Adipose tissue (tissue), 3 donors: ENCODE results near the gene AURKB. TPM values are rescaled to one million over a fixed set of nuclear protein-coding genes. Genes with fewer than 3 reads are reported as not detected.
"Not testable (repeated sequence)": the region's sequence is repeated elsewhere in the genome, so short reads cannot be mapped to it uniquely, and the experiment has no call there.

Experiments used
- H3K27ac ChIP-seq: one replicate; pipeline ENCODE4 v1.5.1; 2013; ENCODE audit warnings: low read depth, low read length
- WGBS, 3 donors: extraction: QIAGEN DNeasy Blood & Tissue Kit; methylation state at CpG; one replicate each; pipeline ENCODE4 v1.1.7; 2013; 5-methylcytosine and 5-hydroxymethylcytosine counted together
- polyA plus RNA-seq, 3 donors: library from polyadenylated mRNA; stranded (reverse); fragments of 200-250 nt; gene quantifications; one replicate each; pipeline ENCODE4 v1.2.3, GENCODE V29; 2013
- donor health status: healthy with polysubstance abuse.
- donor health status: Bipolar disorder and iron deficiency.
- donor health status: healthy.

Gene AURKB
- polyA plus RNA-seq, 3 donors, result 0.52 to 2.5 (median 0.56) TPM

DNA sequence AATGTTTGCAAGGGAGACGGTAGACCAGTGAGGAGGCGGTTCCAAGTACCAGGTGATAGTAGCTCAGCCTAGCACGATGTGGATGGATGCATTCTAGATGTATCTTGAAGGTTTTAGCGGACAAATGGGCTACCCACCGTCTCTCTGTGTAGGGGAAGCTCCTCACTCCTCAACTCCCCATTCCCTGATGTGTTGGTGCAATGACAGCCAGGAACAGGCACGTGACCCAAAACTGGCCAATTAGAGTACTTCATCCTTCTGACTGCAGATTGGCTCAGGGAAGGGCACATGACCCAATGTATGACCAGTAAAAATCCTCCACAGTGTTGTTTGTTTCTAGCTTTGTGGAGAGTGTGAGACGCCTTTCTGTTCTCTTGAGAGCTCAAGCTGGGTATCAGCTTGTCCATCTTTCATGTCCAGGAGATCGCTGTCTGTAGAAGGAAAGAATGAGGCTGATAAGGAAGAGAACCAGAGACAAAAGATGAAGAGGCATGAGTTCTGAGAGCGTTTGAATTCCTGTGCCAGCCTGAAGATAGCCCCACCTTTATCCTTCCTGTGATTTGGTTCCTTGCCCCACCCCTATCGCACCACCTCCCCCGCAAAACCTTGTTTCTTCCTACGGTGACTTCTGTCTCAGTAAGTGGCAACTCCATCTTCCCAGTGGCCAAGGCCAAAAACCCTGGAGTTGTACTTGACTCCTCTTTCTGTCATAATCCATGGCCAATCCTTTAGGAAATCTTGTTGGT lies 18.1 kb downstream of the AURKB start:
- WGBS, 3 donors, result 10 to 26% (median 19%) methylated on average over 12 of the region's 12 CpGs
- no peak overlapping the region for H3K27ac ChIP-seq

DNA sequence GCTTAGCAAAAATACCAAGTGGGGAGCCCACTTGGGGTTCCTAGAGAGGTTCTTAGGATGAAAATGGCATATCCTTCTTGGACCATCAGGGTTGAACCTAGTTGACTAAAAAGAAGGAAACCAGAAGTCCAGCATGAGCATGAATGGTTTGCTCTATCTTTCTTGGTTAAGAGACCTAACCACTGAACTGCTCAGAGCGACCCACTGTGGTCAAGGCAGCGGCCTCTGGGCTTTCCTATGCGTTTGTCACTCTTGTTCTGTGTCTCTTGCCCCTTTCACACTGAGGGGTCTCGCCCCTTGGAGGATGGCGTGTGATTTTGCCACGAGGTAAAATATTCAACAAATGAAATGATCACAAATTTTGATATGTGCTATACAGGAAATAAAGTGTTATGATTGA lies 19.9 kb downstream of the AURKB start:
- WGBS, 3 donors, result 41 to 44% (median 42%) methylated on average over 6 of the region's 6 CpGs
- no peak overlapping the region for H3K27ac ChIP-seq

DNA sequence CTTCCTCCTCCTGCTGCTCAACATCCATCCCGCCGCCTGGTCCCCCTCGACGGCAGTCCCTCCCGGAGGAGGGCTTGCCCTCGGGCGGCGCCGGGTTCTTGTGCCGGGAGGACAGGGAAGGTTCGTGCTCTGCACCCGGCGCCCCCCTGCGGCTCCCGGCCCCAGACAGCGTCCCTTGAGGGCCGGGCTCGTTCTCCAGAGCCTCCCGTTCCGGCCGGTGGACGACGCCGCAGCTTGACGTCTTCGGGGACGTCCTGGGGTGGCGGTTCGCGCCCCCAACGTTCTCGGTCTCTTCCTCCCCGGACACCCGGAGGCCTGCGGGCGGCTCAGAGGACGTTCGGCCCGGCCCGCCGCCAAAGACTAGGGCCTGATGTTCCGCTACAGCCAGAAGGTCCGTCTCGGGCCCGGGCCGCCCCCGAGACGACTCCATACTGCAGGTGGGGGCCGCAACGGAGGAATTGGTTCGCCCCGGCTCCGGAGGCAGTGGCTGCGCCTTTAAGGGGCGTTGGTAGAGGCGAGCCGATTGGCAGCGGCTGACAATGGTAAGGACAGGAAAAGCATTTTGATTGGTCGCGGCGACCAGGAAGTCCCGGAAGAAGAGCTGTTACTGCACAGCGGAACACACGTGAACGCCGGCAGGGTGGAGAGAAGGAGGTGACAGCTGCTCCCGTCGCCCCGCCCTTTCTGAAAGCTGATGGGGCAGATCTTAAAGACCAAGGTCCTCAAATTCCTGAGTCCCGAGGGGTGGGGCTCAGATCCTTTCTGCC lies 20.5 kb downstream of the AURKB start, which contains the start of gene BORCS6:
Gene BORCS6 (minus strand): TSS at position 470 of the 767 bp plus-strand sequence. CDS start 40 bp downstream, at position 430.
- H3K27ac ChIP-seq, result peak within 1 kb of the TSS; percentile 36
- WGBS, 3 donors, result 0 to 1% (median 0%) methylated on average over 65 to 70 of the region's 70 CpGs

DNA sequence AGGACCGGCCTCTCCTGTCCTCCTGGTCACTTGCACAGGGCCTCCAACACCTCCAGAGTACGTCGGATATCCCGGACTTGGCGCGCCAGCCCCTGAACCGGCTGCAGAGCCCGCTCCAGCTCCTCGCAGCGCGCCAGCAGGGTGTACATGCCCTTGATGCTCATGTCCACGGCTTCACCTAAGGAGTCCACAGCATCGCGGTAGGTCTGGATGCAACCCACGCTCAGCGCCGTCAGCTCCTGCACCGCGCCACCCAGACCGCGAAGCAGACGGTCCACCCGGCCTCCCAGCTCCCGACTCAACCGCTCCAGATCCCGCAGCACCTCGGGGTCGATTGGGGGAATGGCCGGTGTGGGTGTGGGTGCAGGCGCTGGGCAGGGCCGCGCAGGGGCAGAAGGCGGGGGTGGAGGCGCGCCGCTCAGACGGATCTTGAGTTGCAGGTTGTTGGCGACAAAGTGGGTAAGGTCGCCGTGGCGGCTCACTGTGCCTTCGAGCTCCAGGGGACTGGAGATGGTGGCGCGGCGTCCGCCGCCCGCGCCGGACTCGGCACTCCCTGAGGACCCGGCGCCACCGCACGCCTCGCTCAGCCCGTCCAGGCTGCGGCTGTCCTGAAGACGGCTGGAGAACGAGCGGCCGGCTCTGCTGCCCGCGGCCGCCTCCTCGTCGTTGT lies 21.2 kb downstream of the AURKB start:
- H3K27ac ChIP-seq, result no peak overlapping the region
- 2 to 6% (median 5%) methylated on average over 58 to 67 of the region's 67 CpGs for WGBS, 3 donors

DNA sequence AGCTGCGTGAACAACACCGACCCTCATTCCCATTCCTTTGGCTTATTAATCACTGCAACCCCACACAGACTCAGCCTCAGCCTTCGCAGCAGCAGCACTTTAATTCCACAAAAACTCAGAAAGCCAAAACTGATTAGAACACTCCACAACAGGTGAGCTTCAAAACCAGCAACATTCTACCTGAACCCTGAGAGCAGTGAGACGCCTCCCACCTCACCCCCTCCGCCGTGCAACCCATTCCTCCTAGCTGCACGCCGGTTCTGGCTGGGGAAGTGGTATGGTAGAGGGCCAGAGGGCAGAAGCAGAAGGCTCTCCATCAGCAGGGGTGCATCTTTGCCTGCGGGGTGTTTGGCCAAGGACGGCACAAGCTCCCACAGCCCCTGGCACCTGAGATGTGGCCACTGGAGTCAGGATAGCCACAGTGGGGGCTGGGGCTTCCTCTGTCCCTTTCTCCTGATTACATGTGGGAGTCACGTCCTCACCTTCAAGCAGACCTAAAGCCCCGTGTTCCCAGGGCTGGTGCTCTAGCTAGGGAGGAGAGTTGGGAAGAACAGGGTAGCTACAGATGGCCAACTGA lies 22.0 kb downstream of the AURKB start:
- 25 to 37% (median 32%) methylated on average over 12 of the region's 12 CpGs for WGBS, 3 donors
- no peak overlapping the region for H3K27ac ChIP-seq

DNA sequence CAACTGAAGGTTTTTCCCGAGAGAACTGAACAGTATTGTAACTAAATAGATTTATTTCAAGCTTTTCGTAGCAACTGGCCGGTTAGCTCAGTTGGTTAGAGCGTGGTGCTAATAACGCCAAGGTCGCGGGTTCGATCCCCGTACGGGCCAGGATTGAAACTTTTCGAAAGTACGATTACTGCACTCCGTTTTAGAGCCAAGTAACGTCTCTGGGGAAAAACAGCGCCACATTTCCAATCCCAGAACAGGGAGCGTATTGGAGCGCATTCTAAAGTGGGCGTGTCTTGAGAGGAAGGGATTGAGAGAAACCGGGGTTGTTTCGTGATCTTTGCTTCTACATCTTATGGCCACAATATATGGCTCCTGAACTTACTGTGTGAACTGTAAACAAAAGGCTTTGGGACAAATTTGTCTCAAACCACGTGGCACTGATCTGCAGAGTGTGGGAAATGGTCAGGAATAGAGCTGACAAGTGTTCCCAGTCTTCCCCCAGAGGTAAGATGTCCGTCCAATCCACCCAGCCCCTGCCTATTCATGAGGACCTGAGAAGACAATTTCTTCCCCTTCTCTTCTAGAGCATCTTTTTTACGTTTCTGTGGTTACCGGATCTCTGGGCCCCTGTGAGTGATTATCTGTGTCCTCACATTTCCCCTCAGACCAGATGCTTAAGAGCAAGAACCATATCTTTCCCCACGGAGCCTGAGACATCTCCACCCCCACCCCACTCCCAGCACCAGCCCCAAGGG lies 22.7 kb downstream of the AURKB start:
- H3K27ac ChIP-seq, result no peak overlapping the region
- WGBS, 3 donors, result 1% methylated on average over 25 of the region's 25 CpGs

DNA sequence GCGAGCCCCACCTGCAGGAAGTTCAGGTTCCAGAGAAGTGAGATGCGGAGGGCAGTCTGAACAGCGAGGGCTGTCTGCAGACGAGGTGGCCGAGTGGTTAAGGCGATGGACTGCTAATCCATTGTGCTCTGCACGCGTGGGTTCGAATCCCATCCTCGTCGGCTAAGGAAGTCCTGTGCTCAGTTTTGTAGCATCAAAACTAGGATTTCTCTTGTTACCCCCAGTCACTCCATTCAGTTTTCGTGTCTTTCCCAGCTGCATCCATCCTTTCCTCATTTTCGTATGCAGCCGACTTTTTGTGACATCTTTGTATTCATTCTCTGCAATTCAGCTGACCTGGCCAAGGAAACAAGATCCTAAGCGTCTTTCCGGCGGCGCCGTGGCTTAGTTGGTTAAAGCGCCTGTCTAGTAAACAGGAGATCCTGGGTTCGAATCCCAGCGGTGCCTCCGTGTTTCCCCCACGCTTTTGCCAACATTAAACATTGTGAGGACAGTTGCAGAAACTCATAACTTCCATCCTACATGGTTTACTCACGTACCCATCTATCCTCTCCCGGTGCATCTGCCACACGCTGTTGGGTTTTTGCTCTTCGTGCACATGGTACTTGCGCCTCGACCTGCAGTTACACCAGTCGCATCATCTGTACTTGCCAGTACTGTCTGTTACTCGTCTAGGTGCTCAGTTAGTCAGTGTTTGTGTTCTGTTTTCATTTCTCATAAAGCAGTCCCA lies 23.4 kb downstream of the AURKB start:
- H3K27ac ChIP-seq, result no peak overlapping the region
- 0 to 1% (median 0%) methylated on average over 32 of the region's 32 CpGs for WGBS, 3 donors

DNA sequence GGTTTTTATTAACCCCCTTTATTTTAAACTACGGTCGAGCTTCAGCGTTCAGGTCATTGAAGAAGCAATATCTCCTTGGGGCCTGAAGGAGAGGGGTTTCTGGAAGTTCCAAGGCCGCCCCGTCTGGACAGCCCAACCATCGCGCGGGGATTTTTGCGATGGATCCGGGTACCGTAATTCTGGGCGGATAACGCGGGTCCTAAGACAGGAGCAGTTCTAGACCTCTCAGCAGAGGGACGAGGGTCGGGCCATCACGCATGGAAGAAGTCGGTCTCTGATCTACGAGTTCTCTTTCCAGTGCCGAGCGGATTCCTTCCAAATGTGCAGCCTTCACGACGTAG lies 24.0 kb downstream of the AURKB start:
- H3K27ac ChIP-seq, result no peak overlapping the region
- WGBS, 3 donors, result 0% methylated on average over 23 of the region's 23 CpGs

DNA sequence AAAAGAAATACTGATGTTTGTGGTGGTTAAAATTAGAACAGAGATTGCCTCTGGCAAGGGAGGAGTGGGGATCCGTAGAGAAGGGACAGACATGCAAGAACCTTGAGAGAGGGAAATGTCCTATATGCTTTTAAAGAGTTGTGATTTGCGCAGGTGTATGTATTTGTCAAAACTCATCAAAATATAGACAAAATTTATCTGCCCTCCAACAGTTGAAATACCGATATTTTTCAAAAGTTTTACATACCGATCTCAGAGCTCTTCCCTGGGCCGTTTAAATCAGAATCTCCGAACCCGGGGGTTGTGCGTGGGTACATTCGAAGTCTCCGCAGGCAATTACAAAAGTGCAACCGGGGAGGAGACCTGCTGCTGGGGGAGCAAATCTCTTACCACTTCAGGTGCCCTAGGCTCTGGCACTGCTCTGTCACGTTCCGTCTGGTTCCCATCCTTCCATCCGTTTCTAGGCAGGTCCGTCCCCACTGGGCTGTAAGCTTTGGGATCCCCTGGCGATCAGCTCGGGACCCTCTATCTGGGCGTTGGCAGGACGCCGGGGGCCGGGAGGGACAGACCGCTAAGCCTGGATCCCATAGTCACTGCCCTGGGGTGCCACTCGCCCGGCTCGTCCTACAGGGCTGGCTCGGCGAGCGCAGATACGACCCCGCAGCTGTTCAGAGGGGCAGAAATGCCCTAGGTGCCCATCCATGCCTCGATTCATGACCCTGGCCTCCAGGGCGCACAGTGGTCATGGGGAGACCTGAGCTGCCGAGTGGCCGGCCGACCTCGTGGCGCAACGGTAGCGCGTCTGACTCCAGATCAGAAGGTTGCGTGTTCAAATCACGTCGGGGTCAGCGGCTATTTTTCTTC lies 24.6 kb downstream of the AURKB start:
- WGBS, 3 donors, result 0% methylated on average over 44 of the region's 44 CpGs
- no peak overlapping the region for H3K27ac ChIP-seq

DNA sequence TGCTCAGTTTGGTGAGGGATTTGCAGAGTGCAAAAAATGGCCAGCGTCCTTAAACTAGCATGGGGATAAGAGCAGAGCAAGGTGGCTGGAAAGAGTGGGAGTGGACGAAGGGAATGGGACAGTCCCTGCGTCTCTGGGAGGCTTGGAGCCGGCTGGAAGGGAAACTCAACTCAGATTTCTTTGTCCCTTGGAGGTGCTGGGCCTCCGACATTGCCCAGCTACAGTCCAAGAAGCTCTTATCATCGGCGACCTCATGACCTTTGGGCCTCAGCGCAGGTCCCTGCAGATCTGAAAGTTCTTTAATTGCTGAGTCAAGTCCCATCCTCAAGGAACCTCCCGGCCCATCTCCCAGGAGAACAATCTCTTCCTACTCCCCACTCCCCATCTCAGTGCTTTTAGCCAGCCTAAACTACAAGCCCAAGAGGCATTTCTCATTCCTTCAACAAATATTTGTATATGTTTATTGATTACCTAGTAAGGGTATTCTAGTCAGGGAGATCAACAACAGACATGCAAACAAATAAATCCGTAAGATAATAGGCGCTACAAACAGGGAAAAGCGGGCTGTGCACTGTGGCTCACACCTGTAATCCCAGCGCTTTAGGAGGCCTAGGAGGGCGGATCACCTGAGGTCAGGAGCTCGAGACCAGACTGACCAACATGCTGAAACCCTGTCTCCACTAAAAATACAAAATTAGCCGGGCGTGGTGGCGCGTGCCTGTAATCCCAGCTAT lies 33.2 kb downstream of the AURKB start:
- H3K27ac ChIP-seq, result no peak overlapping the region
- 69 to 82% (median 78%) methylated on average over 19 of the region's 19 CpGs for WGBS, 3 donors

DNA sequence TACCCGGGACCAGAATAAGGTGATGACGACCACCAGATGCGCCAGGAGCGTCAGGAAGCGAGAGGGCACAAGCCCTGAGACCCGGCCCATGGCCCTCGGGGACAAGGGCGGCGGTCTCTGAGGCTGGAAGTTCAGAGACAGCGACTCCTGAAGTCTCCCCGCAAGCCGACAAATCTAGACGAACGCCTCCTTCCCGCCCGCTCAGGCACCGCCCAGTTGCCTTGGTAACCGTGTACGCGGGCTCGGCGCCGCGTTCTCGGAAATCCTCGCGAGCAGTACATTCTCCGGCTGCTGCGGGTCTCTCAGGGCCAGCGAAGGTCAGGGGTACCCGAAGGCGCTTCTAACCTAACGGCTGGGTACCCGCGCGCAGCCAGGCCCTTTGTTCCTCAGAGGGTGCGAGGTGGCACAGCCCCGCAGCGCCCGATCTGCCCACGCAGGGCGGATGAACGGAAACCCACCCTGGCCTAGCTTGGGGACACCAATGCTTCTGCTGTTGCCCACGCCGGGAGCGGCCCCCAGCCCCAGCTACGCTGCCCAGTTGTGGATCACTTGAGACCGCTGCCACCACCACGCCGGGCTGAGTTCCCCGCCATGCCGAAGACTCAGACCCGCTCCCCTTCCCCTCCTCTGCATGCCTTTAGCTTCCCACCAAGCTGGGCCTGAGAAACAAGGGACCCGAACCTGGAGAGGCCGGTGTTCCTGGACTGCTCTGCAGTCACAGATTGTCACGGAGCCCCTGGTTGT lies 34.0 kb downstream of the AURKB start, which contains the start of gene TMEM107:
Gene TMEM107 (minus strand): TSS at position 184 of the 744 bp plus-strand sequence. CDS start 94 bp downstream, at position 90.
- no peak within 1 kb of the TSS for H3K27ac ChIP-seq
- WGBS, 3 donors, result 1 to 2% (median 1%) methylated on average over 50 to 56 of the region's 56 CpGs

DNA sequence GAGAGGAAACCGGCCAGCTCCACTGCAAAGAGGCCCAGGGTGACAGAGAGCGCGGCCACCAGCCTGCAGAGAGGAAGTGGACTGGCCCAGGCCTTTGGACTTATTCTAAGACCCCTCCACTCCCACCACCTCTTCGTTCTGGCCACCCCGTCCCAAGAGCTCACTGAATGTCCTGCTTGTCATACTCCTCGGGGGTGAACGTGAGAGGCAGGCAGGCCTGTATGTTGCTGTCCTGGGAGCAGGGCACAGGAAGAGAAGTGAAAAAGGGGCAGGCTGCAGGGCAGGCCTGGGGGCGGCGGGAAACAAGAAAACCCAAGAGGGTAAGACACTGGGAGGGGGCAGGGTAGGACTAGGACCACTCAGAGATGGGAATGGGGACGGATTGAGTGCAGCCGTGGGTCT lies 34.6 kb downstream of the AURKB start:
- 8 to 18% (median 12%) methylated on average over 11 of the region's 11 CpGs for WGBS, 3 donors
- H3K27ac ChIP-seq, result no peak overlapping the region

DNA sequence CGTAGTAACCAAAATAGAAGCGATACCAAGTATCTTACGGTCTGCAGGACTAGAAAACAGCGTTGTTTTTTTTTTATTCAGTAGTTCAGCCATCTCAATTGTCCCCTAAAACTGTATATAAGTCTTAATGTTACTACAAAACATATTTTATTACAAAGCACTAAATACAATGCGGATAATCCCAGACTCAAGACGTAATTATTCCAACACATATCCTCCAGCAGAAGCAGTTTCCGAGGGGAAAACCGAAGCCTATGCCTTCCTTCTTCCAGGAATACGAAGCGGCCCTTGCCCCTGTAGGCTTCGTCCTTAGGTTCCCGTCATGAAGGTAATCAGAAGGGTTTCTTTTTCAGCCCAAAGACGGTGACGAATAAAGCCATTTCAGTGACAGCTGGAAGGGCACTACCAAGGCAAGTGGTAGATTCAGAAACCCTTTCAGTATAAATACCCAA lies 36.5 kb downstream of the AURKB start:
- no peak overlapping the region for H3K27ac ChIP-seq
- WGBS, 3 donors, result 1 to 10% (median 10%) methylated on average over 14 of the region's 14 CpGs

DNA sequence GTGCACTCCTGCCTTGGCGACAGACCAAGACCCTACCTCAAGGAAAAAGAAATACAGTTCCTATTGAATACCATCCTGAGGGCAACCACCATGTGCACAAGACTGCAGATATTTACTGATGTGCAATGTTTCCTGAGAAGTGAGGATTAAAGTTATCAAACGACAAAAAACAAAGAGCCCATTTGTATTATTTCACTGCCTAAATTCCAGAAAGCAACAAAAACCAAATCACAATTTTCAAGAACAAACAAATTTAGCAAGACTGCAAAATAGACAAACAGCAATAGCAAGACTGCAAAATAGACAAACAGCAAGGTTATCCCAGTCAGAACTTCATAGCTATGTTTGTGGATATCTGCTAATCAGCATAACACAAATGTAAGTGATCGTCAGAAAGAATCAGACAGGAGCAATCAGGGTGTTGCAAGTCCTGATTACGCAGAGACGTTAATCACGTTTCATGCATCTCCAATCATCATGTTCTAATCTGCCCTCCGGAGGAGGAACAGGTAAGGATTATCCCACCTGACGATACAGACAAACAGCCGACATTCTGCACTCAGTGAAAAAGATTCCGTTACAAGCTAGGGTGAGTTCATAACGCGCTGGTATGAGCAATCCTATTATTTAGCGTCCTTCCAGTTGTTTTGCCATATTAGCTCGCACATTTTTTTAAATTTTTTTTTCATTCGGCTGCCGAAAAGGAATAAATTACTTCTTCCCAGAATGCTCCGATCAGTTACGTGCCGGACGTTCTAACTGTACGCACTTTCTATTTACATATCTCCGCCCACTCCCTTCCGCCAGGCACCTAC lies 37.1 kb downstream of the AURKB start:
- peak overlapping the region; percentile 87 for H3K27ac ChIP-seq
- WGBS, 3 donors, result 0% methylated on average over 23 of the region's 23 CpGs

DNA sequence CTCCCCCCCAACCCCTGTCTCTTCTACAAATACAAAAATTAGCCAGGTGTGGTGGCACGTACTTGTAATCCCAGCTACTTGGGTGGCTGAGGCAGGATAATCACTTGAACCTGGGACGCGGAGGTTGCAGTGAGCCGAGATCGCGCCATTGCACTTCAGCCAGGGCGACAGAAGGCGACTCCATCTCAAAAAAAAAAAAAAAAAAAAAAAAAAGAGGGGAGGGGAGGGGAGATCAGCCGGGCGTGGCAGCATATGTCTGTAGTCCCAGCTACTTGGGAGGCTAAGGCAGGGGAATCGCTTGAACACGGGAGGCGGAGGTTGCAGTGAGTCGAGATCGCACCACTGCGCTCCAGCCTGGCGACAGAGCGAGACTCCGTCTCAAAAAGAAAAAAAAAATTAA lies 40.2 kb downstream of the AURKB start:
- 92 to 93% (median 92%) methylated on average over 19 of the region's 19 CpGs for whole genome bisulfite sequencing, 3 donors
- not testable (repeated sequence) for H3K27ac ChIP-seq
